ENCODE data around the gene BRINP3.
"Not testable (repeated sequence)": the region's sequence is repeated elsewhere in the genome, so short reads cannot be mapped to it uniquely, and the experiment has no call there.

Gene BRINP3

DNA sequence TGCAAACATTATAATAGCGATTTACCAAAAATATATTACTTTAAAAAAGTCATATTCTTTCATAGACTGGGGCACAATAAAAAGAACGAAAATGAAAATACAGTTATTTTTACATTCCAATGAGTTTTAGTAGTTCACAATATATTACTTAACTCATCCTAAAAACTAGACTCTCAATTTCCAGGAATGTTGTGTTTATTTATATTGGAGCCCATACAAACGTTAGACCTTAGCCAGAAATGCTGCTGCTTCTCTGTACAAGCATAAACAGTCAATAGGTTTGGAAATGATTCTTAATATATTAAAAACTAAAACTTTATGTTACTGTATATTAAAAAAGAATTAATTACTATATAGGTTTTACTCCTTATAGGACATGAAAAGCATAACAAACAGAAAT is 302.3 kb downstream of the BRINP3 start:
- DNase-seq, result no peak

DNA sequence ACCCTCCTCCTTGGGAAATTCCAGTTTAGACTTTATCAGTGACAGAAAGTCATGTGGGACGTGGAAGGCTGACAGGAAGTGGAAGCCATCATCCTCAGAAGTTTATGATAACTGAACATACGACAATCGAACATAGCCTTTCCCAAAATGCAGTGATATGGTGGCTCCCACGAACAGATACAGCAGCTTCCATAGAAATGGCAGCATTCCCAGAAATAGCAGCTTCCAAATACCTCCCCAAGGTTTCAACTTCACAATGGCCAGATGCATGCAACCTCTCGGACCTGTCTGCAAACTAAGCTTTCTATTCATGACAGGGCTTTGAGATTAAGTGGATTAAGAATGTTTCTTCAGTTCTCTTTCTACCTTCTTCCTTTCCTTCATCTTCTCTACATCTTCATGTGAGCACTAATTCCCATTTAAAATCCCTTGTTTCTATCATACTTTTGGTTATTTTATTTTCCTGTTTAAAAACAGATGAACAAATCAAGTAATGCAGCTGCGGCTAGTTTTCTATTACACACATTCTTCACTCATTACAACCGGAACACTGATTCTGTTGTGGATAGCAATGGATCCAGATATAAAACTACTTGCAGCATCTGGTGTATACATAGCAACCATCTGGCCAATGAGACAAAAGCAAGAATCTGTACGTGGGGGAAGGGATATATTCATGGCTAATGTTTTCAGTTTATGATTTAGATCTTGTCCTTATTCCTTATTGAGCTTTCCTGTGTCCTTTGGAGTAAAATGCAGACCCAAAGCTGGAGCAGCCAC is 304.8 kb downstream of the BRINP3 start:
- DNase-seq, result no peak

DNA sequence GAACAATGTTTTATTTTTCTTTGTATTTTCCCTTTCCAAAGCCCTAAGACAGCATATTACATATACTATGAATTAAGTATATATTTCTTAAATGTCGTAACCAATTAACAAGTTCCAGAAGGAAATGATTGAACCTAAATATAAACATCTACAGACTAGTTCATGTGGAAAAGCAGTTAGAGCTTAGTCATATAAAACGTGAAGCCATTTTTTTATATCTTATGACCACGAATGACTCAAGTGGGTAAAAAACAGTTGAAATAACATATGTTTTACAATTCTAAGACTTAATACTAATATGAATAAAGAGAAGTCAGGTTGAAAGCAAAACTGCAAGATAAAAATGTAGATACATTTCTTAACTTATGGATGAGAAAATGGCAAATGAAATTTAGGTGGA is 307.3 kb downstream of the BRINP3 start:
- no peak for DNase-seq

DNA sequence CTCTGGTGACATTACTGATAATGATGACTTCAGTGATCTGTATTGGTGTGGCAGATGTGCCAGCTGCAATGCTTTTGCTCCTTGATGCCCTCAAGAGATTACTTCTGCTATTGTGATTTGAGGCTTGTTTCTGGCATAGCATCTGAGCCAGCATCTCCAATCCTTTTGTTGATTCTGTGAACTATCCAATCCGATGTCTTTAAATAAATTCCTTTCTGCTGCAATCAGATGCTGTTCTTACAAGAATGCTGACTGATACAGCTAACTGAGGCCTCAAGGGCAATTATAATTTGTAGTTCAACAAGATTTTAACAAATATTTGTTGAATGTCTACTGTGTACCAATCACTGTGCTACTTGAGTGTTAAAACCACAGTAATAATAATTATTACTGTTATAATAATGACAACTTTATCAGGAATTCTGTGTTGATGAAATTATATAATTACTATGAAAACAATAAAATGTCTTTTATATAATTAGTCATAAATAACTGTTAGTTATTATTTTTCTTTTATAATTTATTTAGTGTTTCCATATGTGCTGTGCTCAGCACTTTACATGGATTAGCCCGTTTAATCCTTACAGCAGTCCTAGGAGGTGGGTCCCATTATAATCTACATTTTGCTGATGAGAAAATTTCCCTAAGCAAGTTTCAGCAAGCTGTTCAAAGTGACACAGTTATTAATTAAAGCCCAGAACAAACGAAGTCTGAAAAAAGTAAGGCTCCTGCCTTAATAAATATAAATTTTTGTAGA is 308.2 kb downstream of the BRINP3 start:
- DNase-seq, result no peak

DNA sequence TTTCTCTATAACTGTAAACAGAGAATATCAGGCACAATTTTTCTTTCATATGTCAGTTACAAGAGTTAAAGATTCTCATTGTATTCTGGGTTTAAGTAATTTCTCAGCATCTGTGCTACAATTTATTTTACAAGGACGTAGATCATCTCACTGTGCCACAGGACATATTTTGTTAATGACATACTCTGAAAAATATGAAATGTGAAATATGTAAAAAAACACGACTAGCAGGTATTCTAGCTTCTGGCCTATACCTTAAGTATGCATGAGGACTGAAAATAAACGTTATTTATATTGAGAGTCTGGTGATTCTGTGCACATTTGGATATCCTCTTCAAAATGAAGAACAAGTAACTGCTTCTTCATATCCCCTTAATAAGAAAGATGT is 308.8 kb downstream of the BRINP3 start:
- DNase-seq, result no peak

DNA sequence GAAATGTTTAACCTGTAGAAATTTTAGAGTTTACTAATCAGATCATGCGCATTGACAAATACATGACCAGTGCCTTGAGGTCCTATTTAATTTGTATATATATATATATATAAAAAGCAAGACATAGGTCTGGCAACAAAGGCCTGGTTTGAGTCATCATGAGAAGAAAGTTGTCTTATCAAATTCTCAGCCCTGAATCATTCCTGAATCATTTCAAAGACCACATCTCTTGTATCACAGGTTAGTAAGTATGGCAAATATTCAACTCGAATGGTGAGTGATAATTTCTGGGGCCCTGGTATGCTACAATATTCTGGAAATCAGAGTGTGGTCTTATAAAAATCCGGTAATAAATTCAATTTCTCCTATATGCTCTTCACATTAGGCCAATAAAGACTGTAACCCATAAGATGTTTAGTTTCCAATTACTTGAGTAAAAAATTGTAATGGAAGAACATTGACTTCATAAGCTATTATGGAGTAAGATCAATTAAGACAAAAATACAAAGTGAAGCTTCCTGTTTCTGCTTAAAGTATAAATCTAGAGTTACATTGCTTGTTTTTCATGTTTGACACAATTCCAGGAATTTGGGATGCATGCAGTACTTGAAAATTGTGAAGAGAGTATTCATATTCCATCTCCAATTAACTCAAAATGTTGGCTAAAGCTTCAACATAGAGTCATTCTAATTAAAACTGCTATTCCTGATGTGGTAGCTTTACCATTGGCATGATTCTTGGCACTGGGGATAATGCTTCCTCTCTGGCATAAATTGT is 309.4 kb downstream of the BRINP3 start:
- no peak for DNase-seq

DNA sequence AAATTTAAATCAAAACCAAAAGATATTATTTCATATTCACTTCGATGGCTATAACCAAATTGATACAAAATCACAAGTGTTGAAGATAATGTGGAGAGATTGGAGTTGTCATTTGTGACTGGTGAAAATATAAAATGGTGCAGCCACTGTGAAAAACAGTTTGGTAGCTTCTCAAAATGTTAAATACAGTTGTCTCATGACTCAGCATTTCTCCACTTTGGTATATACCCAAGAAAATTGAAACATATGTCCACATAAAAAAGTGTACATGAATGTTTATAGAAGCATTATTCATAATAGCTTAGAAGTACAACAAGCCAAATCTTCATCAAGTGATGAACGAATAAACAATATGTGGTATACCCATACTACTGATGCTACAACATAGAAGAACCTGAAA is 318.5 kb downstream of the BRINP3 start:
- DNase-seq, result no peak

DNA sequence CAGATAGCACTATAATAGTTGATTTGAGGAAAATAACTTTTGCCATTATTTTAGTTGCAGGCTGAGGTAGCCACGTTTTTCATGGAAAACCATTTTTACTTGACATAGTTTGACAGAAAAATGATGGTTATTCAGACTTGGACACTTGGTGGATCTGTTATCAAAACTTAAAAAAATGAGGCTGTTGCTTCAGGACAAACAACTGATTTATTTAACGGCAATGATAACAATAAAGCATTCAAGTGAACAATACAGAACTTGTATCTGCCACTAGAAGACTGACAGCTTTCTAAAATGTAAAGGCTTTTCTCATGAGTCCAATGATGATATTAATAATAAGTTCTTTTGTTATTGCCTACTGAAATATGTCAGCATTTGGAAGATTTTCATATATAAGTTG is 322.9 kb downstream of the BRINP3 start:
- DNase-seq, result no peak

DNA sequence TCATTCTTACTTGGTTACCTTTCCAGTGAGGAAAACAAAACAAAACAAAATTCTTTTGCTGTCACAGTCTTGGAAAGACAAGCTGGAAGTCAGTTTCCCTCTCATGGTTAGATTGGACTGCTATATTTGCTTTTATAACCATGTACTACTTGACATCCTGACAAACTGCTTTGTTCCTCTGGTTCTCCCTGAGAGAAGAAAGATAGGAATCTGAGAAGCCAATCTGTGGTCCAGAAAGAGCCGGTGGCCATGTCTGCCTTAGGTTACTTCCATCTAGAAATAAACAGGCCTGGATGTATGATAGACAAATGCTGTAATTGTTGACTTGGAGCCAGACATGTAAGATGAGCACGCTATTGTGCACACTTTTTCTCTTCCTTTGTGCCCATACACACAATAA is 330.0 kb downstream of the BRINP3 start:
- DNase-seq, result no peak

DNA sequence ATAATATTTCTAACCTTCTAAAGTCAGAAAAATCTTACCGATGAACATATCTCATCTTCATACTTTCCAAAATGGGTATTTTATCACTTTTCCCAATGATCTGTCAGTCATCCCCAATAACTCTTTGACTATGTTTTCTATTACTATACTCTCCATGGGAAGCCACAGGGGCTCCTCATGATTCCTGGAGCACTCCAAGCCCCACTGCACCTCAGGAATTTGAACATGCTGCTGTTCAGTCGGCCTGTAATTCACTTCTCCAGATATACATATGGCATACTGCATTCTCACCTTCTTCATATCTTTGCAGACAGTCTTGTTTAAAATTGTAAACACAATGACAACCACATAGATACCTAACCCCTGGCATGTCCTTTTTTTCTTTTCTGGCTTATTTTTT is 333.0 kb downstream of the BRINP3 start:
- no peak for DNase-seq

DNA sequence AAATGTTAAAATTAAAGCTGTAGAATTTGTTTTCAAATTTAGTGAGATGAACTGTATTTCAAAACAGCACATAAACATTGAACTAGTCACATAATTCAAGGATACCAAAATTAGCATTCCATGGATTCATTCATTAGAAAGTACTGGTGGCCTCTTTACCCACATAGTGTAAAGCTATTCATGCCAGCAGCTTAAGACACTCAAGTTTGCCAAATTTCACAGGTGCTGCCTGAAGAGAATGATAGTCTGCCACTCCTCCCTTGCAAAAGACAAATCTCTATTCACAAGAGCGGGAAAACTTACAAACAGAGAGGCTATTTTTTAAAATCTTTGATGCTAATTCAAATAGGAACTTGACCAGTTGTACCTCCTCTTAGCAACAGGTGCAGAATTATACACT is 337.0 kb downstream of the BRINP3 start:
- DNase-seq, result no peak

DNA sequence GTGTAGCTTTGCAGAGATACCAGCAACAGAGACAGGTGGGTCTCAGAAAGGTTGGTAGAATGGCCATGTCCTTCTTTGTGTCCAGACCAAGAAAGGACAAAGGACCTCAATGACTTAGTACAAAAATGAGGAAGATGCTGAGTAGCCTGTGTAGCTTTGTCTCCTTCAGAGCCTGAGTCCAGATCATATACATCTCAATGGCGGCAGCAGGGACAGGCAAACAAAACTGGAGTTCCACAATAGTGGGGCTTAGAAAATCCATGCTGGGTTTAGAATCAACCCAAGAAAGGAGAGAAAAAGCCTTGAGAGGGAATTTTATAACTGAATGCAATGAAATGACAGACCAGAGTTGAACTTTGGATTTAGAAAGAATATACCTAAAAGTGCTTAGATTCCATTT is 339.0 kb downstream of the BRINP3 start:
- DNase-seq, result no peak

DNA sequence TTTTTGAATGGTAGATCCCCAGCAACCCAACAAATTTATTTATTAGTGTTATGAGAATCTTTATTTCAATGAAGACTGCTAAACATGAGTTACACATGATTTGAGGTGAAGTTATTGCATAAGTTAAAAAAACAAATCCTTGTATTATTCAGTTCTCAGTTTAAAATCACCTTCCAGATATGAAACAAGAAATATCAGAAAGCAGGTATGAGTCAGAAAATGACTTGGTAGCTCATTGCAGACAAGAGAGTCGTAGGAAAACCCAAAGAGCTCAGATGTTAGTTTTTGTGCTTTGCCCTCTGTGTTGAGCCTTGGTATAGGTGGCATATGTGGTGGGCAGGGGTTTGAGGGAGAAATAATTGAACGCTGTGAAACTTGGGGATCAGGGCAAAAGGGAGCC is 339.4 kb downstream of the BRINP3 start:
- DNase-seq, result no peak

DNA sequence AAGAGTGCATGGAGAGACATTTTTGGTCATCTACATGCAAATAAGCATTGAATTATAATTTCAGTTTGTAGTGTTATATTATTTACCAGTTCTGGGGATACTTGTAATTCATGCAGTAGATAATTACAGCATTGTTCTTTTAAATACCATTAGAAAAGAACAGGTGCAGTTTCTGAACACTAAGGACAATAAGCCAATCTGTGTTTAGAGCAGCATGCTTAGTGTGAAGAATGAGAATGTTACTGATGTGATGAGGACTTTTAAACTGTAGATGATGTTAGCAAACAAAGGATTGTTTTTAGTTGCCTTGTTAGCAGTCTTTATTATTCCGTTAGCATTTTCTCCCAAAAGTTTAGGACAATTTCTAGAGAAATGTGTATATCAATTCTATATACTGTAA is 348.3 kb downstream of the BRINP3 start:
- DNase-seq, result no peak

DNA sequence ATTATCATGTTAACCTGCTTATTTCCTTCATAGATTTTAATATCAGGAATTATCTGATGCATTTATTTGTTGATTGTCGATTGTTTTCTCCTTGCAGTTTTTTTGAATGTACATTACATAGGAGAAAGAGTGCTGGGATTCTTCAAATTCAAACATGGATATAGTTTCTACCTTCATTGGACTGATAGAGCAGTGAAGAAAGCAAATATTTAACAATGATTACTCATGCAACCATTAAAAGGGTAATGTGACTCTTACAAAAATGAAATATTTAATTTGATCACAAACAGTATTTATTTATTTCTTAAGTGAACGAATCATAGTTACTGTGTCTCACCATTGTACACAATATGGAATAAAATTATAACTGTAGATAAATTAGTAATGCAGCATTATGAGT is 350.9 kb downstream of the BRINP3 start:
- DNase-seq, result no peak

DNA sequence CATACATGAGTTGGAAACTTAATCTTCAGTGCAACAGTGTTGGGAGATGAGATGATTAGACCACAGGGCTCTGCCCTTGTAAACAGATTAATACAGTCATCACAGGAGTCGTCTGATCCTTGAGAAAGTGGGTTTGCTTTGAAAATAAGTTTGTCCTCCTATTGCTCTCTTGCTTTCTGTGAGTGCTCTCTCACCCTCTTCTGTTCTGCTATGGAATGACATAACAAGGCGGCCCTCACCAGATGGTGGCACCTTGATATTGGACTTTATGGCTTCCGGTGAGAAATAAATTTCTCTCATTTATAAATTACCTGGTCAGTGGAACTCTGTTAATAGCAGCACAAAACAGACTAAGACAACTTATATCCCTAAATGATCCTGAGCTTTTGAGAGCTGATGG is 353.6 kb downstream of the BRINP3 start:
- no peak for DNase-seq

DNA sequence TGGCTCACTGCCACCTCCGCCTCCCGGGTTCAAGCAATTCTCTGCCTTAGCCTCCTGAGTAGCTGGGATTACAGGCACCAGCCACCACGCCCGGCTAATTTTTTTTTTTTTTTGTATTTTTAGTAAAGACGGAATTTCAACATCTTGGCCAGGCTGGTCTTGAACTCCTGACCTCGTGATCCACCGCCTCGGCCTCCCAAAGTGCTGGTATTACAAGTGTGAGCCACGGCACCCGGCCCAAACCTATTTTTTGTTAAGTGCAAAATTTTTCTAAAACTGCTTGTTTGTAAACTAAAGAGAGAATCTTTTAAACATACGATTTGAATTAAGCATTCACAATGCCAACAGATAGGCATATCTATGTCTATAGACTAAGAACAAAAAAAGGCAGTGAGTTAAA is 357.1 kb downstream of the BRINP3 start:
- DNase-seq, result not testable (repeated sequence)

DNA sequence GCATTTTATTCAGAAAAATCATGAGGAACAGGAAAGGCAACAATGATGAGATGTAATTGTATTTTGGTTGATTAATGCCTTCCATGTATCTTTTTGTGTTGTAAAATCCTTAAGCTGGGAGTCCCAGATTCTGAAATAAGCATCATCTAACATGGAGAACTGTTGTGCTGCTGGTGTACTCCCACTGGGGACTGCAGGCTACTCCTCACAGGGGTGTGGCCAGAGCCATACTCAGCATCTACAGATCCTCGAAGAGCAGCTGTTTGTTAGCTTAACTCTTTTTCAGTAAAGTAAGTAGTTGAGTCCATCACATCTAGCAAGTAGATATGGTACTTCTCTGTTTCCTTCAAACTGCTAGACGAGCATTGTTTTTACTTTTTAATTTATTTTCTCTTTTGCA is 358.0 kb downstream of the BRINP3 start:
- DNase-seq, result no peak

DNA sequence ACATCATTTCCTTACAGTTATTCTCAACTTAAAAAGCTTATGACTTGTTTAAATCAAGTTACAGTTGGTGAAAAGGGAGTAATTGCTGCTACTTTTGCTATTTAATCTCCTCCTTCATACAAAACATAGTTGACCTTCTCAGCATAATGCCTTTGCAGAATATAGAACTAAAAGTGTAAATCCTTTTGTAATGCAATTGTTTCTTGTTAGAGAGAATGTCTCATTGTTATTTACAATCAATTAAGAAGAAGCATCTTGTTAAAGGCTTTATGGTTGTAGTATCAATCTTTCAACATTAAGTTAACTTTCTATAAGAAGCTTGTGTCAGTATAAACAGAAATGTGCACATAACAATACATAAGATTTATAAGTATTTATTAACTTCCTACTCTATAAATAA is 360.7 kb downstream of the BRINP3 start:
- no peak for DNase-seq

DNA sequence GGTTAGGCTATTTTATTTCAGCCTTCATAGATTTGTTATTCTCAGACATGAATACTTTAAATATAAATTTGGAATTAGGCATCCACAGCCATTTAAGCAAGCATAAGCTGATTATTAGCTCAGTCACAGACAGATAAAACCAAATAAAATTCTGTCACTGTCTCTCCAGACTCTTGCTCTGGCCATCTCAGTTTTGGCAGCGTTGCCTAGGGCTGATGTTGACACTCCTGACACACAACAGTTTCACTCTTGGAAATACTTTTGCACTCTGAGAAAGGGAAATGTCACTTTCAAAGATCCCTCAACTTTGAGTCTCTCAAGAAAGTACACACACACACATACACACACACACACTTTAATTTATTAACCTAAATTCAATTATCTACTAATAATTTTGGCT is 372.7 kb downstream of the BRINP3 start:
- no peak for DNase-seq

DNA sequence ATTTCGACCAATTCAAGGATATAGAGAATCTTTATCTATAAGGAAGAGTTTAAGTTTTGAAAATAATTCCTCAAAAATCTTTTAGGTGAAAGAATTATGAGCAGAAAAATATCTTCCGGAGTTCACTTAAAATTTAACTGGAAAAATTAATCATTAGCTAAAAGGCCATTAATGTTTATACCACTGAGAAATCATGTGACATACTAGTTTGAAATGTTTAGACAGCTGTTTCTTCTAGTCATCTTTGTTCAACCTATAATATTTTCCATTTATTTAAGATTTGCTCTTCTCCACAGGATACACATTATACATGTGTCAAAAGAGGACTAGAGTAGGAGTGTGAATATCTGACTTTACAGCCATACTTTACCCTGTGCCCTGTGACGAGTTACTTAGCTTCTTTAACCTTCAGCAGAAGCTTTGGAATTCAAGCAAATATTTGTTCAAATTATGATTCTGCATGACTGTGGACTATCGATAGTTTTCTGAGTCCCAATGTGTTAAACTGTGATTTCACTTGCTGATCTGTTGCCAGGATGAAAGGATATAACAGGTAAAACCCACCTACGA is 374.8 kb downstream of the BRINP3 start:
- no peak for DNase-seq

DNA sequence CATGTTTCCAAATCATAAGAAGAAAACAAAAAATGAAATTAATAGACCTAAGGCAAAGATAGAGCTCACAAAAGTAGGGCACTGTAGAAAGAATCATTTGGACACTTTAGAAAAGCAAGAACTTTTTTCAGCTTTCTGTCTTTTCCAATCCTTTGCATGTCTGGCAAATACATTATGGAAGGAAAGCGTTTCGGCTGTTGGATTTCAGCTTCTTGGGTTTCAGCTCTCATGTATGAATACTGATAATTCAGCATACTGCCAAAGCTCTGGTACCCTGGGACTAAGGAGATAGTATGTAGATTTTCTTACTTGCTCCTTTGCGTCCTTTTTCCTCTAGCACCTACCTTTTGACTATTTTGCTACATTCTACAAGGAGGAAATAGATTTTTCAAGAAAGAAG is 375.9 kb downstream of the BRINP3 start:
- DNase-seq, result no peak

DNA sequence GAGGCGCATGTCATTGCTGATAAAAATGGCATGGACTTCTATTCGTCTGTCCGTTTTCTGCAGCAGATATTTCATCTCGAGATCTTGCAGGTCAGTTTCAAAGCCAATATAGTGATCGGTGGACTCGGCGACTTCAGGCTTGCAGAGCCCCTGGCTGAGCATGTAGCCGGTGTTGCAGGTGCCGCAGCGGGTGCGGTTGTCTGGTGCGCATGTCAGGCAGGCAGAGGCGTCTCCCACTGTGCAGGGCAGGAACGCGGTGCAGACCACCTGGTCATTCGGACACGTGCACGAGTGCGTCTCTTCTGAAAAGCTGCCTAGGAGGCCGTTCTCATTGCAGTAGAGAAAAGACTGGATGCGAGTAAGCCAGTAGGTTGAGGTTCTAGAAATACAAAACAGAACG is 378.9 kb downstream of the BRINP3 start:
- no peak for DNase-seq

DNA sequence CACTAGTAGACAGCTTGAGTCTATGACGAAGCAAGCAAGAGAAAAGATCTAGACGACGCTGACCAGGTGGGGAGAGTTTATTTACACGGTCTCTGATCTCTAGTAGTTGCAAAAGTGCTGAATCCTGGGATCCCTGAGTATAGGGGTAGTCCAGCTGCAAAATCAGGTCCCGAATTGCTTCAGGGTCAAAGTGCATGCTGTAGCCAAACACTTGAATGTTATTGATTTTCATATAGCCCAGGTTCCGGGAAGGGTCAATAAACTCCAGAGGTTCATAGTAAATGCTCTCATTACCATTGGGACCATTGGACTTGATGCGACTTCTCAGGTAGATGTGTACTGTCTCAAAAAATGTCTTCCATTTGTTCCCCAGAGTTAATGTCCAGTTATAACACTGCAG is 379.6 kb downstream of the BRINP3 start:
- no peak for DNase-seq
